Hepatic stellate cell (primary cell): ENCODE data around the gene FOXO6.
A peak's percentile ranks its signal among the peaks of the same experiment; 100 is the strongest.

Experiments used
- DNase-seq: peaks from one replicate; pipeline ENCODE4 v3.0.0; 2011; ENCODE audit warnings: low spot score

Gene FOXO6

DNA sequence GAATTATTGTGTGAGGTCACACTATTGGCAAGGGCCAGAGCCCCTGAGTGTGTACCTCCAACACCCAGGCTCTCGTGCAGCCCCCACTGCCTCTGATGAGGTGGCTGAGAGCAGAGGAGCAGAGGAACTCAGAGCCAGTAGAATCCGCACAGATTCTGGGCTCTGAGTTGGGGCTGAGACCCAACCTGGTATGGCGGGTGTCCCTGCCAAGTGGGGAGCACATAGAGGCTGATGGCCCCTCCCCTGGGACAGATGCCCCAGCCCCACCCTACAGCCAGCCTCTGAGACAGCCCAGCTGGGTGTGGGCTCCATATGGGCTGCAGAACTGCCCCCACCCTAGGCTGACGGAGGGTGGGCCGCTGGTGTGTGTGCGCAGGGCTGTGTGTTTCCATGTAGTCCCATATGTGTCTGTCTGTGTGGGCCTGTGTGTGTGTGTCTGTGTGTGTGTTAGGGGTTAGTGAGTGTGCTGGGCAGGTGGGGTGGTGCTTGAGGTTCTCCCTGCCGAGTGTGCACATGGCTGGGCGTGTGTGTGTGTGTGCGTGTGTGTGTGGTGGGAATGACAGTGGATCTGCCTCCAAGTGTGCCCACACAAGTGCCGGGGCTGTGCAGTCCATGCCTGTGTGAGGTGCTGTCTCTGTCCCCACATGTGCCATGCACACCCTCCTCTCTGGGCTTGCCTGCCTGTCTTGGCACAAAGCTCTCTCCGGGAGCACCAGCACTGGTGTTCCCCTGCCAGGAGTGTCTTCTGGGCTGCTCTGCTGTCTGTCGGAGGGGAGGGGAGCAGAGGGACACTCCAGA lies 24.4 kb downstream of the FOXO6 start:
- DNase-seq = no peak

DNA sequence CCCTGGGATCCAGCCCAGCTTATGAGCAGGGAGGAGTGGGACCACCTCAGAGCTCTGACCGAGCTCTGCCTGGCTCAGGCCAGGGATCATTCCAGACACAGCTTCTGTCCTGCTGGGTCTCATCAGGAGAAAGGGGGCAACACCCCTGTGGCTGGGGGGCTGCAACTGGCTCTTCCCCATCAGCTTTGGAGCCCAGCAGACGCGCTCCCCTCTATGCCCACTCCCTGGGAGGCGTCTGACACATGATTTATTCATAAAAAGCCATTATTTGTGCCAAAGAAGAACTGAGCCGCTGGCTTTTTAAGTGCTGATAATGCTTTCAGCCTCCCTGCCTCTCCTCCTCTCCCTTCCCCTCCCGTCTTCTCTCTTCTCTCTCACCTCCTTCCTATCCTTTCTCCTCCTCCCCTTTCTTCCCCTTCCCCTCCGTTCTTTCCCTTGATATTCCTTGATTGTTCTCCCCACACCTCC lies 25.0 kb downstream of the FOXO6 start:
- no peak for DNase-seq

DNA sequence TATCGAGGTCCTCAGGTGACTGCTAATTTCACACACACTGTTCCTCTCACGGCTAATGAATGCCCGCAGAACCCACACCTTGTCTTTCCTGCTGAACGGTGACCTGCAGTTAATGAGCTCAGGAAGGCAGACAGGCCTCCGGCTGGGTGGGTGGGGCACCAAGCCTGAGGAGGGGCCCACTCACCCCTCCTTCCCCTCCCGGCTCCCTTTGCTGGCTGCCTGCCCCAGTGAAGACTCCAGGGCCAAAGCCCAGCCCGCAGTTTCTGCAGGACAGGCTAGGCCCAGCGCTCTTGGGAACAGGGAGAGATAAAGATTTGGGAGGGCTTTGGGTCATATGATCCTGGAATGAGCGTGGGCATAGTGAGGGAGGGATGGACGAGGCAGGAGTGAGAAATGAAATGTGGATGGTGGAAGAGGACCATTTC lies 26.4 kb downstream of the FOXO6 start:
- DNase-seq = peak; percentile 72

DNA sequence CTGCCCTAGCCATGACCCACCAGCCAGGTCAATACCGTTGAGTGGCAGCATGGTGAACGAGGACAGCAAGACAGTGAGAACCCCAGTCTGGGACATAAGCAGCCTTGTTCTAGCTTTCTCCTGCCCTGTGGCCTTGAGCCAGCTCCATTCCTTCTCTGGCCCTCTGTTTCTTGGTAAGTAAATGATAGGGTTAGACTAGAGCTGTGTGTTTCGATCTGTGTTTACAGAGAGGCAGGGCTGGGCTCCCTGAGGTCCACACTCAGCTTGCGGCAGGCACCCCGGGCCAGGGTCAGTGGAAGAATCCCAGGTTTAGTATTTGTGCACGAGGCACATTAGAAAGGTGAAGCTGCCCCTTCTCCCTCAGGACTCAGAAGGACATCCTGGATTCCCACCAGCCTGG lies 27.3 kb downstream of the FOXO6 start:
- DNase-seq = no peak

DNA sequence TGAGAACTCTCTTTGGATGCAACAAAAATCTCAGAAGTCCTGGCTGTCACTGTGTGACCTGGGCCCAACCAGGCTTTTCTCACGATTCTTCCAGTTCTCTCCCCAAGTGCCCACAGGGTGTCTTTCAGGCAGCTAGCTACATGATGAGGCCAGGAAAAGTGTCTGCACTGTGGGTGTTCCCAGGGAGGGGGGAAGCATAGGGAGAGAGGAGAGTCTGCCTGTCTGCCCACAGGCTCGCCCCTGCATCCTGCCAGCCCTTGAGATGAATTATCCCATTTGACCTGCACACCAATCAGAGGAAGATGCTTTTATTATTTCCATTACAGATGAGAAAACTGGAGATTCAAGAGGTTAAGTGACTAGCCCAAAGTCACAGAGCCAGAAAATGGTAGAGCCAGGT lies 27.8 kb downstream of the FOXO6 start:
- no peak for DNase-seq

DNA sequence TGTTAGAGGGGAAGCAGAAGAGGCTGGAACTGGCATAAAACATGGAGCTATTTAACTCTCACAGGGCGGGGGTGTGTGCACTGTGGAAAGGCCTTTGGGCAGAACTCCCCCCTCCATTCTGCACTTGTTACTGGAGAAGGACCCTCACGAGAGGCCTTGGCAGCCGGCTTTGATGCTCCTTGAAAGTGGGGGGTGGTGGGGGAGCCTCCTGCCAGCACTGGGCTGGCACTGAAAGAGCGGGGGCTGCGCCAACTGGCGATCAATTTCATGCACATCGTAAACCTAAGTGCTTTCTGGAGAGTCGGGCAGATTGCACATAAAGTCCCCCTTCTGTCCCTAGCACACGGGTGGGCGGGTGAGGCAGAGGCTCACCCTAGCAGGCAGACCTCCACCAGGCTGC lies 28.9 kb downstream of the FOXO6 start:
- DNase-seq = no peak

DNA sequence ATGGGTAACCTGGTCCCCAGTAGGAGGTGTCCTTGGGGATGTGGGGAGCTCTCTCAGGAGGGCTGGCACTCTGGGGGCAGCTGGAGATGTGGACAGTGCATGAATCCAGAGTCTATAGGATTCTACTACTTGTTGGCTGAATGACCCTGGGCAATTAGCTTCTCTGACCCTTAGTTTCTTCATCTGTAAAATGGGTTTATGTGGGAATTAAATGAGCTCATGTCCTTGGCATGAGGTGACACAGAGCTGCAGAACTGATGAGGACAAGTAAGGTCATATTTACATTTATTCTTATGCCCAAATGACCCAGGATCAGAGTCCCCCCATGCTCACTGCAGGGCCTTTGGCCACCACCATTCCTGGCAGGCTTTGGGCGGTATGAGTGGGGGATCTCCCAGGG lies 29.3 kb downstream of the FOXO6 start:
- DNase-seq = no peak

DNA sequence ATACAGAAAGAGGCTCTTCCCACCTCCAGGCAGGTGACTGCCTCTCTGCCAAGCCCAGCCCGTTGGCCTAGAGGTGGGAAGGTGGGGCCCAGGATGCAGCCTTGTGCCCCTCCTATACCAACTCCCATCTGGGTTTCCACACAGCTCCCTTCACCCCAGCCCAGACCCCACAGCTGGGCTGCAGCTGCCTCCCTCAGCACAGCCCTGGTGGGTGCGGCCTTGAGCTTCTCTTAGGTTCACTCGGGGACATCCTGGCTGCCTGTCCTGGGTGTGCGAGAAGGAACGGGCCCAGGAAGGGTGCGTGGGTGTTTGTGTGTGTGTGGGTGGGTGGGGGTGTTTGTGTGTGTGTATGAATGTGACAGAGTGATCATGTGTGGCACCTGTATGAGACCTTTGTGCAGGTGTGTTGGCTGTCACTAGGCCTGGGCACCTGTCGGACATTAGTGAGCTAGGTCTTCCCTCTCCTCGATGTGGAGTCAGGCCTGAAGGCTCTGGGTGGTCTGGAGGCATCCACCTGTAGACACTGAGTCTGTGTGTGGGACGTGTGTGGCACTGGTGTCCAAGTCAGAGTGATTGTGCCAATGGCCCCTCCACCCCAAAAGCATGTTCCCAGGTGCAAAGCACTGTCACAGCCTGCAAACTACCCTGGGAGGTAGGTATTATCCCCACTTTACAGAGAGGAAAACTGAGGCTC lies 30.7 kb downstream of the FOXO6 start:
- no peak for DNase-seq

DNA sequence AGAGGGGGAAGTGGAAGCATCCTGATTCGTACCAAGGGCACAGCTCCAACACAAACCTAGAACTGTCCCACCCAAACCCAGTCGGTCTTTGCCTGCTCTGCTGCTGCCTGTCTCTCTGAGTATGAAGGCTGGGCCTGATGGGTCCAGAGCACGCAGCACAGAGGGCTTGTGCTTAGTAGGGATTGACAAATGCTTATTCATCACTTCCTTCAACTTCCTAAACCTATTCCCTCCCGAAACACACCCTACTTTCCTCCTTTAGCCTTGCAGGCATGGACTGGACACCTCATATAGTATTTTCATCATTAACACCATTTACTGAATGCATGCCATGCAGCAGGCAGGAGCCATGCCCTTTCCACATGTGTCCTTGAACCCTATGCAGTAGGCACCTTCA lies 31.3 kb downstream of the FOXO6 start:
- no peak for DNase-seq

DNA sequence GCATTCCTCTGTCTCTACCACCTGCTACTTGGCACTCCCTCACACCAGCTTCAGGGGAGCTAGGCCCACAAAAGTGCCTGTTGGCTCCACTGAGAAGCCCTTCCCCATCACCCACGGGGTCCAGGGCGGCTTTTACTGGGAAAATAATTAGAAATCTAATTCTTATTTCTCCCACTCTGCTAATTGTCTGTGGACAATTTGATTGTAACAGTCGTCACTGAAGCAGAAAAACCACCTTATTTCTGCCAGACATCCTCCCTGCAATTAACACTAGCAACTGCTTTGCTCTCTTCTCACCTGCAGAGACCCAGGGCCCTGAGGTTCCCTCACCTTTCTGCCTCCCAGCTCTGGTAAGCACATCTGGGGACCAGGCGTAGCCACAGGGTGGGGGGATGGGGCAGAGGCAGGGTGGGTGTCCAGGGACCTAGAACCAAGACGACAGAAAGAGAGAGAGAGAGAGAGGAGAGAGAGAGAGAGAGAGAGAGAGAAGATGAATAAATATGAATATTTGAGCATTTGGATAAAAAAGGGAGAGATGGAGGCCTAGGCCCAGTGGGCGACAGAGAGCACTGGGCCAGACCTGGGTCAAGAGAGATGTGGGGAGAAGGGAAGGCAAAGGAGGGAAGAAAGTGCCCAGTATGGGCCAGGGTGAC lies 32.6 kb downstream of the FOXO6 start:
- DNase-seq = no peak

DNA sequence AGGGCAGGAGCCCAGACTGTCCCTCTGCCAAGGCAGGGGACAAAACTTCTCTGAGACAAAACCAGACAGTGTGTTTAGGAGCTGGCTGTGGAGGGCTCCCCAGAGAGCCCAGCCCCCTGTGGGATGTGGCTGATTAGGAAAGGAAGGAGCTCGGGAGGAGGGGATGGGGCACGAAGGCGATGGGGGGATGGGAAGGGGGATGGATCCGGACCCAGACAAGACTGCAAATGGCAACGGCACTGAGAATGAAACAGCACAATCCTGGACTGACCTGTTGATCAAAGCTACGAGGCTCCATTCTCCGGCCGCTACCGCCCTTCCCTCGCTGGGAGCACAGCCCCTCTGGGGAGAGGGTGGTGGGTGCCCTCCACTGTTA lies 33.1 kb downstream of the FOXO6 start:
- DNase-seq = no peak

DNA sequence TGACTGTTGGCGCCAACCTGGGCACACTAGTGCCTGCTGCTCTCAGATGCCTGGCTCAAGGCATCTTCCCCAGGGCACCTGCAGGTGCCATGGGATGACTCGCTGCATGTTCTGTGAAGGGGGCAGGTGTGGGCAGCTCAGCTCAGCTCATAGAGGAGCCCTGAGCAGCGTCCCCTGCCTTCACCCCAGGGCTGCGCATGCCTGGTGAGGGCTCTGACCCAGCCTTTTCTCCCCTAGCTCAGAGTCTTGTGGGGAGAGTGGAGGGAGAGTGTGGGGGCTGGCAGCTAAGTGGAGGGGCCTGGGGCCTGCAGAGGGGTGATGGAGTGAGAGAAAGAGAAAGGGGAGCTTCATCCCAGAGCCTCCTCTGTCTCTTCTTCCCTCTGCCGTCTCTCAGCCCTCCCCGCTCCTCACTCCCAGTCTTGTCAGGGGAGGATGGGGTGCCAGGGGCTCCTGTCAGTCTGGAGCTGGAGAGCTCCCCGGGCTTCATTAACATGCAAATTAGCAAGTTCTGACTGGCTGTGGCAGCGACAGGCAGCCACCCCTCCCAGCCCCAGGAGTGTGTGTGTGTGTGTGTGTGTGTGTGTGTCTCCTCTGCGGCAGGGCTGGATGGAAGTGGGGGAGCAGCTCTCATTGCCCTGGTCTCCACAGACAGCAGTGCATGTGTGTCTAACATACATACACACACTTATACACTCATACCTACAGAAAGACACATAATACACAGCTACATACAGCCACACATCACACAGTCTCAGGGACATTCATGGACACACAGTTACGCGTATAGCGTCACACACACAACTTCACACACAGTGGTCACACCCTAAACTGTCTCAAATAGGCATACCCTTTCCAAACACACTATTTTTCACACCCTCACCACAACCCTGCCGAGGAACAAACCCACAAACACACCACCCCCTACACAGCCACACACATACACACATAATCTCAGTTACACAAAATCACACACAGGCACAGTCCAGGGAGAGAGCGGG lies 34.0 kb downstream of the FOXO6 start:
- no peak for DNase-seq

DNA sequence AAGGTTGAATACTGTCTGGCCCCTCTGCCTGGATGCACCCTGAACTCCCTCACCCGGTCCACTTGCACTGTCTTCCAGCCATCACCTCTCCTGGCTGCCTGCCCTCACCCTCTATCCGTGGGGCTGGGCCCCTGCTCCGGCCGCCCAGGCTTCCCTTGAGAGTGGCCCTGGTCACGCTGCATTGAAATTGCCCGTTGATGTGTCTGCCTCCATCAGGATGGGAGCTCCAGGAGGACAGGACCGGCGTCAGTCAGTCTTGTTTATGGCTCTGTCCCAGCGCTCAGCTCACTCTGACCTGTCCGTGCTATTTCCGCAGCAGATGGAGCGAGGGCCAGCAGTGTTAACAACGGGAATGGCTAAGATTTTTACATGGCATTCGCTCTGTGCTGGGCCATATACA lies 34.9 kb downstream of the FOXO6 start:
- no peak for DNase-seq

DNA sequence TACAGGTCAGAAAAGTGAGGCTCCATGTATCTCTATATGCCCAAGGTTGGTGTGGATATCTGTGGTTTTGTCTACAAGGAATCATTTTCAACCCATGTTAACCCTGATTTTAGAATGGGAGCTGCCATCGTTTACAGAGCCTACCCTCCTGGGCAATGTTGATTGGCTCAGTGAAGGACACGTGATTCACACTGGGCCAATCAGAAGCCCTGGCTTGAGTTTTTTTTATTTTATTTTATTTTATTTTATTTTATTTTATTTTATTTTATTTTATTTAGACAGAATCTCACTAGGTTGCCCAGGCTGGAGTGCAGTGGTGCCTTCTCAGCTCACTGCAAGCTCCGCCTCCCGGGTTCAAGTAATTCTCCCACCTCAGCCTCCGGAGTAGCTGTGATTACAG lies 35.8 kb downstream of the FOXO6 start:
- DNase-seq = no peak

DNA sequence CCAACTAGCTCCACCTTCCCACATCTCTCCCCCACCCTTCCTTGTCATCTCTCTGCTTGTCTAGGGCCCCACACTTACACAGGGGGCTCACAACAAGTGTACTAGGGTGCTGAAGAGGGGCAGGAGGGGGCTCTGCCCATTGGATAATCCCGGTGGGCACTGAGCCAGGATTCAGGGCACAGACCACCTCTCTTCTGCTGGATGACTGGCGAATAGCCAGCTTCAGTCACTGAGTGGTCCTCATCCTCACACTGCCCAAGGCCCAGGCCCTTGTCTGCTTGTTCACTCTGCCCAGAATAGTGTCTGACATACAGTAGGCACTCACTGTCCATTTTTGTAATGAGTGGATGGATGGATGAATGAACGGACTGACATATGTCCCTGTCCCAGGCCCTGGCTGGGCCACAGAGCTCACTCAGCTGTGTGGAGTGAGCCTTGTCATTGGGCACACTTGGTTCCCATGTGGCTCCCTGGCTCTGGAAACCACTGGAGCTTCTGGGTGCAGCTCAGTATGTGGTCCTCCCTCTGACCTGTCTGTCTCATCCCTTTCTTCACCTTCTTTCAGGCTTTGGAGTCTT lies 36.6 kb downstream of the FOXO6 start:
- no peak for DNase-seq

DNA sequence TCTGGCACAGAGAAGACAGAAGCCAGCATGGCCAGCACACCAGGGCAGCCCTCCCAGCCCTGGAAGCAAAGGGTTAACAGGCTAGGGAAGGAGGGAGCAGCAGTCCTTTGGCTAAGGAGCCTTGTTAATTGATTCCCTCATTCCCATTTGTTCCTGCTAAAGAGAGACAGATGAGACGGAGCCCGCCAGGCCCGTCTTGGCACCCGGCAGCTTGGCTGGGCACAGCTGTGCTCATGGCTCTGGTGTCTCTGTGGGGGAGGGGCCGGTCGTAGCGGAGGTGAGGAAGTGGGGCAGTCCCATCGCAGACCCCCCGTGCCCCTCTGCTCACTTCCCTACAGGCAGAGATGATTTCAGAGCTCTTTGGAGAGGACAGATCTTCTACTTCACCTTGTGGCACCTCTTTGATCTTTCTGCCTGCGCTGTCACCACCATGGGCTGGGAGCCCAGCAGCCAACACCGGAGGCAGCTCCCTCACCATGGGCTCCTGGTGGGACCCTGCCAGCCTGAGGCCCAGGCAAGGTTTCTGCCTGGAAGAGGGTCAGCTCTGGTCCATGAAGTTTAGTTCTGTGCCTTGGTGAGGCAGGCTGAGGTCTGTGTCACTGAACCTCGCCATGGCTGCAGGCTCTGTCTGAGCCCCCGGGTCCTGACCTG lies 38.0 kb downstream of the FOXO6 start:
- no peak for DNase-seq

DNA sequence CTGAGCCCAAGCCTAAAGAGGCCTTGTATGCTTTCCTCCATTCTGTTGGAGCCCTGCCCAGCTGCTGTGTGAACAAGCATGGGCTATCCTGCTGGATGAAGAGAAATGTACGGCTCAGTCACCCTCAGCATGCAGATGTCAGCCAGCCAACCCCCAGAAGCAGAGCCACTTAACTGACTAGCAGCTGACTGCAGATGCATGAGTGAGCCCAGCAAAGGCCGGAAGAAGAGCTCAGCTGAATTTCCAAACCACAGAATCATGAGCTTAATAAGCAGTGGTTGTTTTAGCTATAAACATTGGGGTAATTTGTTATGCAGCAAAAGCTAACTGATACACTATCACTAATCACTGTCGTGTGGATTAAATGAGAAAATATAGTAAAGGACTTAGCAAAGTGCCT lies 39.0 kb downstream of the FOXO6 start:
- no peak for DNase-seq

DNA sequence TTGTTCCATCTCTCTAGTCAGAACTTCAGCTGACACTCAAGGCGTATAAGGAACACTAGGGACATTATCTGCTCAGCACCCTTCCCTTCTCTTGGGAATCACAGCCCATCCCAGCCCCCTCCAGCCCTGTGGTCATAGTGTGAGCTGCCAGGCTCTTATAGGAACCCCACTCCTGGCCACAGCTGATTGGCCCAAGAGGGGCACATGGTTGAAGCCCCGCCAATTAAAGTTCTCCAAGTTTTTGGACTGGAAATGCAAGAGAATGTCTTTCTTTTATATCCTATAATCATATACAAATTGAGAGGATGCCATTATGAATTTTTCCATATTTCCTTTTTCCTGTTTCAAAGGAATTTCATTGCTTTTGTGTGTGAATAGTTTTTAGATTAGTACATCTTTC lies 40.7 kb downstream of the FOXO6 start:
- DNase-seq = no peak

DNA sequence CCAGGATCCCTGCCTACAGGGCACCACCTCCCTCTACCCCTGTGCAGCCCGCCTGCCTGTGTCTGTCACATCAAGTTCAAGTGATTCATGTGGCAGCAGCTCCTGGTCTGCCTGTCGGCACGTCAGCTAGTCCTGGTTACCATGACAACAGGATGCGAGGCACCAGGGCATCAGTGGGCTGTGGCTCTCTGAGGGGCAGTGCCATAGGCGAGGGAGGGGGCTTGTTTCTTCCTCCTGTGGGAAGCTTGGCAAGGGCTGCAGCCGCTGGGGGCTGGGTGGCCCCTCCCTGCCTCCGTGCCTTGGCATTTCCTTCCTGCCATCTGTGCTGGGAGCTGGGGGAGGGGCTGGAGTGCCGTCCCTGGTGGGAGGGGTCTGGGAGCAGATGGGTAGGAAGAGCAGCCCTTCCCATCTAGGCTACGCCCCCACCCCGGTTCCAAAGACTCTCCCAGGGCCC lies 43.1 kb downstream of the FOXO6 start:
- peak; percentile 59 for DNase-seq

DNA sequence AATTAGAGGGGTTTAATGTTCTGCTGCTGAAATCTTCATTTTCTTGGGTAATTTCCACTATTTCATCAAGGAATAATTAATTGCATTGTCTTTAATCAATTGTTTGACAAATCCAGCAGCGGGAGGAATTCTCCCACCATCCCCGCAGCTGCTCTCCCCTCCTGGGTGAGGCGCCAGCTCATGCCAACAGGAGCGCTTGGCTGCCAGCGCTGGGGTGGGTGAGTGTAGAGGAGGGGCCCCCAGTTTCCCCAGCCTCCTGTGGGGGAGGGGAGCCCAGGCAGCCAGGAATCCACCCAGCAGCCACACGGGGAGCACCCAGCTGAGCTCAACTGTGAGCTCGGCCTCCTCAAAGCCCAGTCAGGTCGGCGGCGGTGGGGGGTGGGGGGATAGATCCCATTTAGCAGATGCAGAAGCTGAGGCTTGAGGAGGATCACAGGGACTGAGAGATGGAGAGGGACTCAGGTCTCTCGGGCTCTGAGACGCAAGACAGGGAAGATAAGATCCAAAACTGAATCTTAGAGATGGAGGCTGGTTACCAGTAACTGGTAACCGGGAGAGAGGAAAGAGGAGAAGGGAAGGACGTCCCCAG lies 46.5 kb downstream of the FOXO6 start:
- no peak for DNase-seq

DNA sequence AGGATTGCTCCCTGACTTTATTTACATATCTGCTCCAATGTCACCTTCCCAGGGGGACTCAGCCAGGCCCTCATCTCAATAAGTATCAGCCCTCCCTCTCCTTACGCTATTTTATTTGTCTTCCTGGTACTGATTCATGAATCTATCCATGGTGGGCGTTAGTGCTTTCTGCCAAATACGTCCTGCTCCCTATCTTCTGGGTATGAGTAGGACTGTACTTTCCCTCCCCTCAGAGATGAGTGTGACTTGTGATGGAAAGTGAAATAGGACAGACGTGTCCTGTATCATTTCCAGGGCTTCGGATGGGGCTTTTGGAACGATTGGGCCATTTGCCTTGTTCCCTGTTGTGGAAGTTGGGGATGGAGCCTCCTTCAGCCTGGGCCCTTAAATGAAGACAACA lies 47.5 kb downstream of the FOXO6 start:
- DNase-seq = no peak
